ENCODE measurements around the gene VPS37B.

VPS37B gene

DNA sequence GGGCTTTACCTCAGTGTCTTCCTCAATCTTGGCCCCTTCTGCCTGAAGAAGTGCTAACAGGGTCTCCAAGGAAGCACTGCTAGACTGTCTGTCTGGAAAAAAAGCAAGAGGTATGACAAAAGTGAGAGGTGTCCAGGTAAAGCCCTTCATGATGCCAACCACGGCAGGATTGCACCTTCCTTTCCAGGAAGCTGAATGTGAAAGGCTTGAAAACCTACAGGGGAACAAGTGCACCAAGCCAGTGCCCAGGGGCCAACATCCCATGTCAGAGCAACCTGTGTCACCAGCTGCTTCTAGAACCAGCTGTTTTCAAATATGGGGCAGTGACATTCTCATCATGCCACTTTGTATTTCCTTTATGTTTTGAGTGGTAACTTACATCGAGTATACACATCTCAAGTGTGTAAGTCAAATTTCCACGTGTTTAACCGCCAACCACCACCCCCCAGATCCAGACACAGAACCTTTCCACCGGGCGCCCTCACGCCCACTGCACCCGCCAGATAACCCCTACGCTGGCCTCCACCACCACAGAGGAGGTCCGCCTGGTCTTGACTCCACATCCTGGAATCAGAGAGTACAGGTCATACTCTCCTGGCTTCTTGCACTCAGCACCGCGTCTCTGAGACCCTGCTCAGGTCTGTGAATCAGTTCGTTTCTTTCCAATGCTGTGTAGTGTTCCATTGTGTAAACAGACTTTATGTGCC lies 27.3 kb downstream of the VPS37B start:
- no peak for DNase-seq (ENCODE audit: extremely low read depth, low read depth)
- TF ChIP-seq, protein P1, sequence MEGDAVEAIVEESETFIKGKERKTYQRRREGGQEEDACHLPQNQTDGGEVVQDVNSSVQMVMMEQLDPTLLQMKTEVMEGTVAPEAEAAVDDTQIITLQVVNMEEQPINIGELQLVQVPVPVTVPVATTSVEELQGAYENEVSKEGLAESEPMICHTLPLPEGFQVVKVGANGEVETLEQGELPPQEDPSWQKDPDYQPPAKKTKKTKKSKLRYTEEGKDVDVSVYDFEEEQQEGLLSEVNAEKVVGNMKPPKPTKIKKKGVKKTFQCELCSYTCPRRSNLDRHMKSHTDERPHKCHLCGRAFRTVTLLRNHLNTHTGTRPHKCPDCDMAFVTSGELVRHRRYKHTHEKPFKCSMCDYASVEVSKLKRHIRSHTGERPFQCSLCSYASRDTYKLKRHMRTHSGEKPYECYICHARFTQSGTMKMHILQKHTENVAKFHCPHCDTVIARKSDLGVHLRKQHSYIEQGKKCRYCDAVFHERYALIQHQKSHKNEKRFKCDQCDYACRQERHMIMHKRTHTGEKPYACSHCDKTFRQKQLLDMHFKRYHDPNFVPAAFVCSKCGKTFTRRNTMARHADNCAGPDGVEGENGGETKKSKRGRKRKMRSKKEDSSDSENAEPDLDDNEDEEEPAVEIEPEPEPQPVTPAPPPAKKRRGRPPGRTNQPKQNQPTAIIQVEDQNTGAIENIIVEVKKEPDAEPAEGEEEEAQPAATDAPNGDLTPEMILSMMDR (IDR thresholded peaks at IDR 0.05; ENCODE audit: low read depth, low read length) = no peak

DNA sequence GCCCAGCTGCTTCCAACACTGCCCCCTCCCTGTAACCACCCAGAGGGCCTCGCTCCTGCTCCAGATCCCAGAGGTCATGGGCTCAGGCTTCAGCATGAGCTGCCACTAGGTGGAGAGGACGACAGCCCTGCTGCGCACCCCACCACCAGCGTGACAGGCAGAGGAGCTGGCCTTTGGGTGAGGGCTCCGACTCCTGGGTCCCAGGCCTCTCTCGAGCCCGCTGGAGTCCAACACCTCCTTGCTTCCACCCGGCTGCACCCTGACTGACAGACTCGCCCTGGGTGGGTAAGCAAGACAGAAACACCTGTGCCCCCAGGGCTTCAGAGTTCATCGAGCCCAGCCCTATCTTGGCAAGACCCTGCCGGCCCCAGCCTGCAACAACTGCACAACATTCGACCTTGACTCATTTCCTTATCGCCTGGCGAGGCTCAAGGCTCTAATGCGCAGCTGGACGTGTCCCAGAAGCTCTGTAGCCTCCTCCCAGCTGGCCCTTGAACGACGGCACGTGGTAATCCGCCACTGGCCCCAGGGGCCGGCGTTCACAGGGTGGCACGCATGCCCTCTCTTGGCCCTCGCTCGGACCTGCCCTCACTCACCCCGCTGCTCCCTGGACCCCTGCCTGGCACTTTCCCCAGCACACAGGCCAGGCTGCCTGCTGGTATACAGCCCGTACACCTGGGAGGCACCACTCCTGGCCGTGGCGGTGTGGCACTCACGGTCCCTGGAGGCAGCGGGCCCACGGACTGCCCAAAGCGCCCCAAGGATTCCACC lies 28.0 kb downstream of the VPS37B start:
- TF ChIP-seq, protein P1 (IDR thresholded peaks at IDR 0.05; ENCODE audit: low read depth, low read length) = no peak
- DNase-seq (ENCODE audit: extremely low read depth, low read depth) = no peak

DNA sequence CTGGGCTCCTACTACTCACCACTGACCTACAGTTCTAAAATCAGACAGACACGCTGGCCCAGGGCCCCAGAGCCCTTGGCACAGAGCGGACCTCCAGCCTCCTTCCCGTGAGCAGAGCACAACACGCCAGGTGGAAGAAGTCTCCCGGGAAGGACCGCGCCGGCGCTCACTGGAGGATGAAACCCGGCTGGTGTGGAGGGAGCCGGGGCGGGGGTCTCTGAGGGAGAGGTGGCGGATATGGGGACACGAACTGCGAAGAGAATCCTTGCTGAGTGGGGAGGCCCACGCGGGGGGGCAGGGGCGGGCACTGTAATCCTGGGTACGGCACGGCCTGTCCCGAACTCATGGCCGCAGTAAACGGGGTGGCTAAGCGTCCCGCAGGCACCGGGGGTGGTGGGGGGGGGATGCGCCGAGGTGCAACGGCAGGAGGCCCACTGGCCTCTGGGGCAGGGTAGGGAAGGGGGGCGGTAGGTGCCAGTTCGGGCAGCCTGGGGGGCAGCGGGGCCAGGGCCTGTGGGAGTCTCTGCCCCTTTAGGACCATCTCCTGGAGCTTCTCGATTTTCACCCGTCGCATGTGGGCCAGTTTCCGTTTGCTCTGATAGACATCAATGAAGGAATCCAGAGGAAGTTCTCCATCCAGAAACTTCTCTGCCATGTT lies 28.8 kb downstream of the VPS37B start:
- TF ChIP-seq, protein P1 (IDR thresholded peaks at IDR 0.05; ENCODE audit: low read depth, low read length) = no peak
- DNase-seq (ENCODE audit: extremely low read depth, low read depth) = no peak

DNA sequence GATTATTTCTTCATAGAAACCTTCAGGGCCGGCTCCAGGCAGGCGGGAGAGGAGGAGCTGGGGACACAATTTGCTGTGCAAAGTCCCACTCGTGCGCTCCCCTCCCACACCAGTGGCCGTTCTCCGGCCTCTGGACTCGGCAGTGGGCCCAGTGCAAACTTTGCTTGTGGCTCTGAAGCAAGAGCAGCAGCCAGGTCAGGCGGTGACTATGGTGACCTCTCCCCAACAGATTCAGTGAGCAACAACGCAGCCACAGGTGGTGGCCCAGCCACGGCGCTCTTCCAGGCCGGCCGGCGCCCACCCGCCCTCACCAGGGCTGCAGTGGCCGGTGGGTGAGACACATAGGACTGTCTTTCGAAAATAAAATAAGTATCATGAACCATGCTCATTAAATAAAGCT lies 29.5 kb downstream of the VPS37B start:
- TF ChIP-seq, protein P1 (IDR thresholded peaks at IDR 0.05; ENCODE audit: low read depth, low read length) = no peak
- DNase-seq (ENCODE audit: extremely low read depth, low read depth) = no peak

DNA sequence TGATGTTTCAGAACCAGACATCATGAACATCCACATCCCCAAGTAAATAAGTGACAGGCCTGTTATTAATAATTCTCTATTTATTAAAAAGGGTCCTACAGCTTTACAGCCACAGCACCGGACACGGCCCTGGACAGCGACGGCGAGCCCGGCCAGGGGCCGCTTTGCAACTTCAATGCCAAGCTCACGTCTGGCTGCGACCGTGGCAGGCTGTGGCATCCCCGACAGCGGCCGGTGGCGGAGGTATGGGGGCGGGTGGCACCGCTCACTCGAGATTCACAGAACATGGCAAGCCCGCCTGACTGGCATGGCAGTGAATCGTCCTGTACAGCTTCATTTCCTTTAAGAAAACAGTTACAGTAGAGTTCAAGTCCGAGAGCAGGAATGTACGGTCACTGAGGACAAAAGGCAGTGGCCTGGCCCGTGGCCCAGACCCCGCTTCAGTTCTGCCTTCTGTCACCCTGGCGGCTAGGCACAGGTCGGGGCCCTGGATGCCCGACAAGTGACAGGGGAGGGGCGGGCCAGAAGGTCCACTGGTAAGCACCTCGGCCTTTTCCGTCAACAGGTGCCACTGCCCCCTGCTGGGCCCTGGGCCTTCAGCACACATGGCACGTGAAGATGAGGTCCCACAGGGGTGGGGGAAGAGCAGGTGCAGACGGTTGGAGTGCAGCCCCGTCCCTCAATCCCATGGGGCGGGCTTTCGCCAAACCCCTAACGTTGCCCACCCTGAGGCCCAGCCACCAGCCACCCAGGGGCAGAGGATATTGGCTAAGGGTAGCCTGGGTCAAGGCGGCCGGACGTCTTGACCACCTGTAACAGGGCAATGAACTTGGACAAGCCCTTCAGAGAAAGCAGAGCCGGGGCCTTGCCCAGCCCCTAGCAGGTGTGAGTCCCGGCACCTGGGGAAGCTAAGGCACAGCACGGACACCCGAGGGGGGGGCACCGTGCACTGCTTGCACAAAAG lies 30.4 kb downstream of the VPS37B start:
- TF ChIP-seq, protein P1 (IDR thresholded peaks at IDR 0.05; ENCODE audit: low read depth, low read length) = peak; percentile 30
- DNase-seq (ENCODE audit: extremely low read depth, low read depth) = no peak

DNA sequence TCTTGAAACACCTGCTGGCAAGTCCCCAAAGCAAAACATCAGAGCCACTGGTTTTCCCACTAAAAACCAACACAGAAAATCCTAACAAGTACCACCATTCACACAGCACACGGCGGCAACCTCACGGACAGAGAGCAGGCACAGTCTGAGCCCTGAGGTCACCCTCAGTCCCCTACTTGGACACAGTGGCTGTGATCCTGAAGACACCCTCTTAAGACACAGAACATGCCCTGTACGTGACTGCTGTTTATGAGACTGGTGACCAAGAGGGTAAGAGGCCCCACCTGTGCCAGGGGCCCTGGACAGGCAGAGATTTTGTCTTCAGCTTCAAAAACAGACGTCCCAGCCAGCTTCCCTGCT lies 31.1 kb downstream of the VPS37B start:
- TF ChIP-seq, protein P1 (IDR thresholded peaks at IDR 0.05; ENCODE audit: low read depth, low read length) = no peak
- no peak for DNase-seq (ENCODE audit: extremely low read depth, low read depth)

All from AG09319 (cell line).